ENCODE data around the gene FEZ2. TPM values are rescaled to one million over a fixed set of nuclear protein-coding genes. Genes with fewer than 3 reads are reported as not detected.
A peak's percentile ranks its signal among the peaks of the same experiment; 100 is the strongest.

Gene FEZ2
- total RNA-seq, 1 donor from 2014 or later = 70.7 TPM

GRCh38 chr2:36572054-36572718, 25.8 kb downstream of the FEZ2 start:
- Histone ChIP-seq H3K4me1 (no peaks in the 10 kb centered on the region), H3K9ac (no peak overlapping the region), H3K79me2 (ENCODE audit: low read depth) (peaks cover 5% of the 10 kb centered on the region), H4K20me1 (ENCODE audit: low read depth) (no peaks in the 10 kb centered on the region), H3K4me3 (no peak overlapping the region), H3K9me3 (ENCODE audit: low read depth) (no peaks in the 10 kb centered on the region), H3K27ac (no peak overlapping the region), H2AFZ (replicated peaks) (no peak overlapping the region), H3K4me2 (no peak overlapping the region), H3F3A (ENCODE audit: low read depth) (no peaks in the 10 kb centered on the region), H3K36me3 (no peaks in the 10 kb centered on the region), H3K27me3 (no peaks in the 10 kb centered on the region)
- peak; percentile 13 for DNase-seq (ENCODE audit: low spot score)
- H3K36me3 Mint-ChIP-seq = peaks cover 35% of the 10 kb centered on the region
- H3K27ac Mint-ChIP-seq = no peak overlapping the region
- peaks cover 15% of the 10 kb centered on the region for H3K4me1 Mint-ChIP-seq
- H3K9me3 Mint-ChIP-seq = no peaks in the 10 kb centered on the region
- H3K4me3 Mint-ChIP-seq = no peak overlapping the region
- H3K27me3 Mint-ChIP-seq (ENCODE audit: insufficient read depth, low read depth) = no peaks in the 10 kb centered on the region
- TF ChIP-seq EZH2 (IDR thresholded peaks at IDR 0.05) (no peak), EZH2phosphoT487 (IDR thresholded peaks at IDR 0.05) (no peak), CTCF (IDR thresholded peaks at IDR 0.05) (no peak)

GRCh38 chr2:36570416-36570815, 27.6 kb downstream of the FEZ2 start:
- Mint-ChIP-seq H3K27ac (no peak overlapping the region), H3K4me1 (peaks cover 15% of the 10 kb centered on the region), H3K27me3 (ENCODE audit: insufficient read depth, low read depth) (no peaks in the 10 kb centered on the region), H3K9me3 (no peaks in the 10 kb centered on the region), H3K36me3 (peaks cover 42% of the 10 kb centered on the region), H3K4me3 (no peak overlapping the region)
- Histone ChIP-seq H3K36me3 (no peaks in the 10 kb centered on the region), H3F3A (ENCODE audit: low read depth) (no peaks in the 10 kb centered on the region), H4K20me1 (ENCODE audit: low read depth) (no peaks in the 10 kb centered on the region), H3K27ac (no peak overlapping the region), H3K9ac (no peak overlapping the region), H3K79me2 (ENCODE audit: low read depth) (peaks cover 5% of the 10 kb centered on the region), H3K4me2 (no peak overlapping the region), H2AFZ (replicated peaks) (no peak overlapping the region), H3K4me1 (no peaks in the 10 kb centered on the region), H3K9me3 (ENCODE audit: low read depth) (no peaks in the 10 kb centered on the region), H3K27me3 (no peaks in the 10 kb centered on the region), H3K4me3 (no peak overlapping the region)
- no peak for DNase-seq (ENCODE audit: low spot score)
- TF ChIP-seq EZH2phosphoT487 (IDR thresholded peaks at IDR 0.05) (no peak), EZH2 (IDR thresholded peaks at IDR 0.05) (no peak), CTCF (IDR thresholded peaks at IDR 0.05) (no peak)

- H3K36me3 Mint-ChIP-seq = peaks cover 38% of the 10 kb centered on the region
Measured at GRCh38 chr2:36569267-36569856, 28.6 kb downstream of the FEZ2 start.

More at GRCh38 chr2:36569267-36569856, 28.6 kb downstream of the FEZ2 start:
- Histone ChIP-seq H3K4me3 (no peak overlapping the region), H3K27ac (no peak overlapping the region), H4K20me1 (ENCODE audit: low read depth) (no peaks in the 10 kb centered on the region), H3K4me1 (no peaks in the 10 kb centered on the region), H2AFZ (replicated peaks) (no peak overlapping the region), H3F3A (ENCODE audit: low read depth) (no peaks in the 10 kb centered on the region), H3K9me3 (ENCODE audit: low read depth) (no peaks in the 10 kb centered on the region), H3K4me2 (no peak overlapping the region), H3K79me2 (ENCODE audit: low read depth) (peaks cover 5% of the 10 kb centered on the region), H3K9ac (no peak overlapping the region), H3K36me3 (no peaks in the 10 kb centered on the region), H3K27me3 (no peaks in the 10 kb centered on the region)
- Mint-ChIP-seq H3K4me1 (peaks cover 18% of the 10 kb centered on the region), H3K9me3 (no peaks in the 10 kb centered on the region), H3K27ac (no peak overlapping the region), H3K4me3 (no peak overlapping the region), H3K27me3 (ENCODE audit: insufficient read depth, low read depth) (no peaks in the 10 kb centered on the region)
- no peak for DNase-seq (ENCODE audit: low spot score)
- no peak for TF ChIP-seq EZH2 (IDR thresholded peaks at IDR 0.05)
- no peak for TF ChIP-seq CTCF (IDR thresholded peaks at IDR 0.05)
- no peak for TF ChIP-seq EZH2phosphoT487 (IDR thresholded peaks at IDR 0.05)

Measured in neural progenitor cell (in vitro differentiated cells).